ENCODE measurements around the gene GOLGA8T.
"Not testable (repeated sequence)": the region's sequence is repeated elsewhere in the genome, so short reads cannot be mapped to it uniquely, and the experiment has no call there.

GRCh38 chr15:30185495-30185894, 50.6 kb downstream of the GOLGA8T start:
- TF ChIP-seq, protein P1, sequence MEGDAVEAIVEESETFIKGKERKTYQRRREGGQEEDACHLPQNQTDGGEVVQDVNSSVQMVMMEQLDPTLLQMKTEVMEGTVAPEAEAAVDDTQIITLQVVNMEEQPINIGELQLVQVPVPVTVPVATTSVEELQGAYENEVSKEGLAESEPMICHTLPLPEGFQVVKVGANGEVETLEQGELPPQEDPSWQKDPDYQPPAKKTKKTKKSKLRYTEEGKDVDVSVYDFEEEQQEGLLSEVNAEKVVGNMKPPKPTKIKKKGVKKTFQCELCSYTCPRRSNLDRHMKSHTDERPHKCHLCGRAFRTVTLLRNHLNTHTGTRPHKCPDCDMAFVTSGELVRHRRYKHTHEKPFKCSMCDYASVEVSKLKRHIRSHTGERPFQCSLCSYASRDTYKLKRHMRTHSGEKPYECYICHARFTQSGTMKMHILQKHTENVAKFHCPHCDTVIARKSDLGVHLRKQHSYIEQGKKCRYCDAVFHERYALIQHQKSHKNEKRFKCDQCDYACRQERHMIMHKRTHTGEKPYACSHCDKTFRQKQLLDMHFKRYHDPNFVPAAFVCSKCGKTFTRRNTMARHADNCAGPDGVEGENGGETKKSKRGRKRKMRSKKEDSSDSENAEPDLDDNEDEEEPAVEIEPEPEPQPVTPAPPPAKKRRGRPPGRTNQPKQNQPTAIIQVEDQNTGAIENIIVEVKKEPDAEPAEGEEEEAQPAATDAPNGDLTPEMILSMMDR (IDR thresholded peaks at IDR 0.05; ENCODE audit: extremely low read depth in 1 of 2, insufficient read depth in 1 of 2, low read depth in 1 of 2, low read length in 2 of 2): not testable (repeated sequence)
- TF ChIP-seq, protein P2, sequence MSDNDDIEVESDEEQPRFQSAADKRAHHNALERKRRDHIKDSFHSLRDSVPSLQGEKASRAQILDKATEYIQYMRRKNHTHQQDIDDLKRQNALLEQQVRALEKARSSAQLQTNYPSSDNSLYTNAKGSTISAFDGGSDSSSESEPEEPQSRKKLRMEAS (IDR thresholded peaks at IDR 0.05; ENCODE audit: insufficient read depth, insufficient read length): not testable (repeated sequence)
